Loucy (cell line): ENCODE data around the gene MTX2.

Experiments used
- CTCF ChIP-seq: fragments of 200-600 bp; sonication (generic); conservative IDR thresholded peaks from 2 replicates; pipeline ENCODE4 v1.5.1; 2014; ENCODE audit warnings: mild to moderate bottlenecking, antibody characterized with exemption, low read length
- EZH2phosphoT487 ChIP-seq: fragments of 200-600 bp; IDR thresholded peaks from 2 replicates; pipeline ENCODE4 v1.6.1; 2018; ENCODE audit warnings: antibody characterized with exemption, mild to moderate bottlenecking, moderate library complexity, borderline replicate concordance

- TF ChIP-seq CTCF (no peak), EZH2phosphoT487 (no peak)
Observed at GRCh38 chr2:176324862-176325261, 55.6 kb downstream of the MTX2 start.
